Colonic mucosa (tissue), 4 donors: ENCODE measurements around the gene ZSCAN23. TPM values are rescaled to one million over a fixed set of nuclear protein-coding genes. Genes with fewer than 3 reads are reported as not detected.

ENCODE experiments used
- DNase-seq: peaks from one replicate; pipeline ENCODE4 v3.0.0-alpha.2; 2020
- H3K27ac ChIP-seq: fragments of 200-600 bp; one replicate; pipeline ENCODE4 v1.8.0; 2021
- H3K27me3 ChIP-seq: fragments of 200-600 bp; one replicate; pipeline ENCODE4 v1.8.0; 2021
- H3K36me3 ChIP-seq: fragments of 200-600 bp; one replicate; pipeline ENCODE4 v1.8.0; 2021
- H3K4me1 ChIP-seq: fragments of 200-600 bp; one replicate; pipeline ENCODE4 v1.8.0; 2021; ENCODE audit warnings: mild to moderate bottlenecking
- H3K4me3 ChIP-seq: fragments of 200-600 bp; one replicate; pipeline ENCODE4 v1.8.0; 2021
- H3K9ac ChIP-seq, 2 donors: one replicate each; pipeline ENCODE4 v1.7.0; 2013; ENCODE audit warnings: control low read depth in 2 of 2, low read depth in 2 of 2, low read length in 2 of 2
- H3K9me3 ChIP-seq: fragments of 200-600 bp; one replicate; pipeline ENCODE4 v1.8.0; 2021
- CTCF ChIP-seq: fragments of 200-600 bp; IDR thresholded peaks from one replicate; pipeline ENCODE4 v1.8.0; 2022; ENCODE audit warnings: antibody characterized with exemption, mild to moderate bottlenecking
- intact Hi-C: fragments of 100-400 bp; cut with DNase I; formaldehyde crosslinking; loops from one replicate; pipeline ENCODE4 v1.14.1; 2022
- total RNA-seq, 2 donors: library from RNA; stranded (reverse); fragmentation: NEBNext Ultra II Directional in 1 of 2; extraction: Animal tissue kit (Norgen Biotek cat#: 25700) in 1 of 2; gene quantifications; one replicate each; pipeline ENCODE4 v1.2.1, GENCODE V29; 2021
- donor health status: healthy.
- donor health status: DM: no; HTN: no; CAD: no.
- donor health status: DM: no; HTN: no; CAD: no.

ZSCAN23 gene
- total RNA-seq, 2 donors from 2014 or later = 2.6 to 3.3 TPM

GRCh38 chr6:28384143-28384533 is 59.2 kb downstream of the ZSCAN23 start:
- H3K27me3 ChIP-seq = no peaks in the 10 kb centered on the region
- H3K4me3 ChIP-seq = no peak overlapping the region
- no peak overlapping the region for H3K9ac ChIP-seq
- H3K36me3 ChIP-seq = no peaks in the 10 kb centered on the region
- intact Hi-C loops = no loop called here
- H3K9me3 ChIP-seq = no peaks in the 10 kb centered on the region
- DNase-seq = no peak
- no peak overlapping the region for H3K27ac ChIP-seq
- TF ChIP-seq CTCF = no peak
- H3K4me1 ChIP-seq = no peaks in the 10 kb centered on the region

- Histone ChIP-seq H3K36me3 (no peaks in the 10 kb centered on the region), H3K4me3 (peak overlapping the region; percentile 49), H3K9ac (peak overlapping the region; percentile 70 to 81), H3K27me3 (no peaks in the 10 kb centered on the region), H3K9me3 (no peaks in the 10 kb centered on the region), H3K4me1 (no peaks in the 10 kb centered on the region), H3K27ac (peak overlapping the region; percentile 81)
- DNase-seq = peak; percentile 92
- peak; percentile 35 for TF ChIP-seq CTCF
- intact Hi-C loops = no loop called here
These were observed 59.8 kb downstream of the ZSCAN23 start for GRCh38 chr6:28383235-28384142.

Other genes with a start within 250 kb of the ZSCAN23 start
- gene ZSCAN9, start 218.2 kb downstream of the ZSCAN23 start, total RNA-seq = 1 to 10 TPM; 8.9 to 9.8 TPM
- gene ZKSCAN4, start 191.2 kb downstream of the ZSCAN23 start, total RNA-seq = 1 to 10 TPM; 4.9 to 5.2 TPM
- under 1 TPM; 0.25 to 0.29 TPM for gene NKAPL, start 184.2 kb downstream of the ZSCAN23 start, total RNA-seq
- gene ZSCAN26, start 176.3 kb downstream of the ZSCAN23 start, total RNA-seq = 1 to 10 TPM; 4.2 to 7.8 TPM
- gene PGBD1, start 161.9 kb downstream of the ZSCAN23 start, total RNA-seq = 1 to 10 TPM; 1.0 to 2.0 TPM
- gene ZSCAN31, start 107.3 kb downstream of the ZSCAN23 start, total RNA-seq = 1 to 10 TPM; 6.6 to 7.0 TPM
- 1 to 10 TPM; 4.9 to 6.1 TPM for gene ZKSCAN3, start 93.5 kb downstream of the ZSCAN23 start, total RNA-seq
- gene ZSCAN12, start 43.7 kb downstream of the ZSCAN23 start, total RNA-seq = 1 to 10 TPM; 4.5 to 4.9 TPM
- not detected for gene GPX6, start 72.3 kb upstream of the ZSCAN23 start, total RNA-seq
- under 1 TPM in 1 of 2 donors, not detected in 1; 0.17 TPM for gene GPX5, start 82.4 kb upstream of the ZSCAN23 start, total RNA-seq